Measurements from ENCODE around the gene HYI. TPM values are rescaled to one million over a fixed set of nuclear protein-coding genes. Genes with fewer than 3 reads are reported as not detected.
"Not testable (repeated sequence)": the region's sequence is repeated elsewhere in the genome, so short reads cannot be mapped to it uniquely, and the experiment has no call there.

The HYI gene
- total RNA-seq, 1 donor from 2014 or later: 28.6 TPM

GRCh38 chr1:43481491-43481890 lies 27.8 kb upstream of the HYI start:
- H3K27me3 Mint-ChIP-seq (ENCODE audit: low read depth): no peaks in the 10 kb centered on the region
- no peak overlapping the region for H3K27ac Mint-ChIP-seq (ENCODE audit: unreplicated experiment)
- no peaks in the 10 kb centered on the region for H3K36me3 Mint-ChIP-seq (ENCODE audit: low read depth)
- no peak for TF ChIP-seq CTCF (IDR thresholded peaks at IDR 0.05)
- H3K4me3 Mint-ChIP-seq (ENCODE audit: unreplicated experiment): no peak overlapping the region
- DNase-seq (ENCODE audit: low spot score): no peak
- peaks cover 6% of the 10 kb centered on the region for H3K9me3 Mint-ChIP-seq (ENCODE audit: low read depth)
- peaks cover under 1% of the 10 kb centered on the region for H3K4me1 Mint-ChIP-seq (ENCODE audit: low read depth)

GRCh38 chr1:43479414-43479813 lies 25.7 kb upstream of the HYI start:
- DNase-seq (ENCODE audit: low spot score): no peak
- Mint-ChIP-seq H3K4me3 (ENCODE audit: unreplicated experiment) (no peak overlapping the region), H3K4me1 (ENCODE audit: low read depth) (peaks cover 12% of the 10 kb centered on the region), H3K36me3 (ENCODE audit: low read depth) (no peaks in the 10 kb centered on the region), H3K27me3 (ENCODE audit: low read depth) (no peaks in the 10 kb centered on the region), H3K9me3 (ENCODE audit: low read depth) (peaks cover 6% of the 10 kb centered on the region), H3K27ac (ENCODE audit: unreplicated experiment) (no peak overlapping the region)
- no peak for TF ChIP-seq CTCF (IDR thresholded peaks at IDR 0.05)

GRCh38 chr1:43477716-43478115 lies 24.0 kb upstream of the HYI start:
- no peaks in the 10 kb centered on the region for H3K27me3 Mint-ChIP-seq (ENCODE audit: low read depth)
- H3K27ac Mint-ChIP-seq (ENCODE audit: unreplicated experiment): no peak overlapping the region
- TF ChIP-seq CTCF (IDR thresholded peaks at IDR 0.05): no peak
- peaks cover 29% of the 10 kb centered on the region for H3K4me1 Mint-ChIP-seq (ENCODE audit: low read depth)
- no peaks in the 10 kb centered on the region for H3K36me3 Mint-ChIP-seq (ENCODE audit: low read depth)
- peaks cover 2% of the 10 kb centered on the region for H3K9me3 Mint-ChIP-seq (ENCODE audit: low read depth)
- DNase-seq (ENCODE audit: low spot score): no peak
- H3K4me3 Mint-ChIP-seq (ENCODE audit: unreplicated experiment): no peak overlapping the region

- not testable (repeated sequence) for H3K27me3 Mint-ChIP-seq (ENCODE audit: low read depth); H3K4me3 Mint-ChIP-seq (ENCODE audit: unreplicated experiment); DNase-seq (ENCODE audit: low spot score); H3K9me3 Mint-ChIP-seq (ENCODE audit: low read depth); H3K36me3 Mint-ChIP-seq (ENCODE audit: low read depth)
- Mint-ChIP-seq H3K4me1 (ENCODE audit: low read depth) (peaks cover 38% of the 10 kb centered on the region), H3K27ac (ENCODE audit: unreplicated experiment) (peak overlapping the region; percentile 41)
Measured at GRCh38 chr1:43475611-43476401, 22.1 kb upstream of the HYI start.

GRCh38 chr1:43473463-43473862 lies 19.7 kb upstream of the HYI start:
- no peak for TF ChIP-seq CTCF (IDR thresholded peaks at IDR 0.05)
- H3K27ac Mint-ChIP-seq (ENCODE audit: unreplicated experiment): peak overlapping the region; percentile 97
- H3K4me1 Mint-ChIP-seq (ENCODE audit: low read depth): peaks cover 38% of the 10 kb centered on the region
- H3K4me3 Mint-ChIP-seq (ENCODE audit: unreplicated experiment): no peak overlapping the region
- H3K9me3 Mint-ChIP-seq (ENCODE audit: low read depth): peaks cover 2% of the 10 kb centered on the region
- DNase-seq (ENCODE audit: low spot score): no peak
- H3K36me3 Mint-ChIP-seq (ENCODE audit: low read depth): no peaks in the 10 kb centered on the region
- H3K27me3 Mint-ChIP-seq (ENCODE audit: low read depth): no peaks in the 10 kb centered on the region

- Mint-ChIP-seq H3K4me1 (ENCODE audit: low read depth) (peaks cover 38% of the 10 kb centered on the region), H3K4me3 (ENCODE audit: unreplicated experiment) (peak overlapping the region; percentile 46), H3K27ac (ENCODE audit: unreplicated experiment) (peak overlapping the region; percentile 97)
- not testable (repeated sequence) for H3K27me3 Mint-ChIP-seq (ENCODE audit: low read depth); DNase-seq (ENCODE audit: low spot score); H3K36me3 Mint-ChIP-seq (ENCODE audit: low read depth); H3K9me3 Mint-ChIP-seq (ENCODE audit: low read depth)
Measured at GRCh38 chr1:43472463-43473151, 18.9 kb upstream of the HYI start.
